IPS-NIHi7 (cell line): ENCODE results near the gene ZSCAN5B.
"Not testable (repeated sequence)": the region's sequence is repeated elsewhere in the genome, so short reads cannot be mapped to it uniquely, and the experiment has no call there.

Experiments
- DNase-seq: peaks from one replicate; pipeline ENCODE4 v3.0.0; 2012; ENCODE audit warnings: mixed read lengths; ENCODE audit errors: extremely low spot score

ZSCAN5B gene

GRCh38 chr19:56176310-56176709 lies 21.3 kb downstream of the ZSCAN5B start:
- not testable (repeated sequence) for DNase-seq

- DNase-seq = not testable (repeated sequence)
Observed at GRCh38 chr19:56175861-56176307, 21.7 kb downstream of the ZSCAN5B start, which contains the start of gene GALP. Gene GALP, plus strand, starts transcription at chr19:56176008. Its CDS starts 1,101 bp downstream, at chr19:56177109.

- no peak for DNase-seq
Observed at GRCh38 chr19:56174550-56174949, 23.0 kb downstream of the ZSCAN5B start.

DNA sequence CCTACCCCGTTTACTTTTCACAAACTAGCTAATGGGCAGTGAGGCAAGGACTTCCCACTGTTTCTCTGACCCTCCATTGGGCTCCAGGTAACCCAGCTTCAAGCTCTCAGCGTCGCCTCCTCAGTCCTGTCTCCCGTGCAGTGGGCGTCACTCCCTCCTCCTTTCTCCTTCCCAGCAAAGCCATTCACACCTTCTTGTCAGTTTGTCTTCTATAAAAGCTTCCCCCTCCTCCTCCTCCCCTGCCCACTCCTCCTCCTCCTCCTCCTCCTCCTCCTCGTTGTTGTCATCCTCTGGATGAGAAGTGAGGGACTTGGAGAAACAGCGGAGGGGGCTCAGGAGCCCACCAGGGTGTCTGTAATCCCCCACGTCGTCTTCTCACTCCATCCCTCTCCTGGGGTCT lies 23.5 kb downstream of the ZSCAN5B start:
- DNase-seq = no peak

GRCh38 chr19:56170261-56170660 lies 27.3 kb downstream of the ZSCAN5B start:
- DNase-seq = no peak

DNA sequence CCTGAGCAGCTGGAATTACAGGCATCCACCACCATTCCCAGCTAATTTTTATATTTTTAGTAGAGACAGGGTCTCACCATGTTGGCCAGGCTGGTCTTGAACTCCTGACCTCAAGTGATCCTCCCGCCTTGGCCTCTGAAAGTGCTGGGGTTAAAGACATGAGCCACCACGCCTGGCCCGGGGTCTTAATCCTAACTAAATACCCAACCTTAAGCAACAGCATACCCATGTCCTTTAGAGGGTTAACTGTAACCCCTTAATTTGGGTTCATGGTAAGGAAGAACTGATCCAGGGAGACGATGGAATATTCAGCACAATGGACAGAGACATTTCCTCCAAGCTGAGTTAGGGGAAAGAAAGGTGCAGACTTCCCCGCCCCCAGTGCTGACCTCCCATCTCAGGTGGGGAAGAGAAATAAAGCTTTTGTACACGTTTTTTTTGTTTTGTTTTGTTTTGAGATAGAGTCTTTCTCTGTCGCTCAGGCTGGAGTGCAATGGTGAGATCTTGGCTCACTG lies 30.5 kb downstream of the ZSCAN5B start:
- DNase-seq = peak; percentile 72

GRCh38 chr19:56163097-56163496 lies 34.5 kb downstream of the ZSCAN5B start:
- DNase-seq = no peak

DNA sequence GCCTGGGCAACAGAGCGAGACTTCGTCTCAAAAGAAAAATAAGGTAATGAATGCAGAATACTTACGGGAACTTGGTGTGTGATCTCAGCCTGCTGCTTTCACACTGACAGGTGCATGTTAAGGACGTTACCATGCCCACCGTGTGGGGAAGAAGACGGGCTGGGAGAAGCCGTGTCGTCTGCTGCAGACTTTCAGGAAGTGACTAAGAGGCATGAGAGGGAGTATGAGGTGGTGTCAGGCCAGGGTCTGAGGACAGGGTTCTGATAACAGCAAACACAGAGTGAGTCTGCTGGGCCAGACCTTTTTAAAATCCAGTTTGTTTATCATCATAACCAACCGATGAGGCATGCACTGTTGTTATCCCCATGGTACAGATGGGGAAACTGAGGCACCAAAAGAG lies 35.3 kb downstream of the ZSCAN5B start:
- DNase-seq = no peak

GRCh38 chr19:56161534-56161933 lies 36.0 kb downstream of the ZSCAN5B start:
- DNase-seq = no peak

GRCh38 chr19:56159622-56160271 lies 37.8 kb downstream of the ZSCAN5B start:
- DNase-seq = no peak

- no peak for DNase-seq
Observed at GRCh38 chr19:56159009-56159559, 38.5 kb downstream of the ZSCAN5B start.

GRCh38 chr19:56158170-56158757 lies 39.3 kb downstream of the ZSCAN5B start:
- DNase-seq = no peak

DNA sequence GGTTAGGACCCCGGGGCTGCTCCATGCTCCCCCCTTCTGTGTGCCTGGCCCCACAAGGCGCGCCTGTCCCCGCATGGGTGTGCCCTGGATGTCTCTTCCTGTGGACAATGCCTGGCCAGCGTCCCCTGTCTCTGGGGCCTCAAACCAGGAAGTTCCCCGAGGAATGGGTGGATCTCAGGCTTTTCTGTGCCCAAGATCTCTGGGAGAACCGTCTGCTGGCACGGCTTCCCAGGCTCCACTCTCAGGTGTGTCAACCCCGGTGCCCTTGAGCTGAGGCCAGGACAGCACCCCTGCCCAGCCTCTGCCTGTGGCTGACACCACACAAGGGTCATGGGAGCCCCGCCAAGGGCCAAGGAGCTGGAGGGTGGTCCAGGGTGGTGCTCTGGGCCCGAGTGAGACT lies 40.8 kb downstream of the ZSCAN5B start:
- DNase-seq = no peak

GRCh38 chr19:56155124-56155687 lies 42.4 kb downstream of the ZSCAN5B start:
- peak; percentile 81 for DNase-seq

- DNase-seq = peak; percentile 85
Observed at GRCh38 chr19:56153507-56153906, 44.1 kb downstream of the ZSCAN5B start.

DNA sequence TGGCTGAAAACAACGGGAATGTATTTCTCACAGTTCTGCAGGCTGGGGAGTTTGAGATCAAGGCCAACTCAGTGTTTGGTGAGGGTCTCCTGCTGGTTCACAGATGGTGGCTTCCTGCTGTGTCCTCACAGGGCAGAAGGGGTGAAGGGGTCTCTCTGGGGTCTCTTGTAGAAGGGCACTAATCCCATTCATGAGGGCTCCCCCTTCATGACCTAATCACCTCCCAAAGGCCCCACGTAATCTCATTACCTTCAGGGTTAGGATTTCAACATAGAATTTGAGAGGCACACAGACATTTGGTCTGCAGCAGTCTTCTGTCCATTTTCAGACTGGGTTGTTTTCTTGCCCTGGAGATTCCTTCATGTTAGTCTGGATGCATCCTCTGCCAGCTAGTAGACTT lies 44.9 kb downstream of the ZSCAN5B start:
- no peak for DNase-seq

DNA sequence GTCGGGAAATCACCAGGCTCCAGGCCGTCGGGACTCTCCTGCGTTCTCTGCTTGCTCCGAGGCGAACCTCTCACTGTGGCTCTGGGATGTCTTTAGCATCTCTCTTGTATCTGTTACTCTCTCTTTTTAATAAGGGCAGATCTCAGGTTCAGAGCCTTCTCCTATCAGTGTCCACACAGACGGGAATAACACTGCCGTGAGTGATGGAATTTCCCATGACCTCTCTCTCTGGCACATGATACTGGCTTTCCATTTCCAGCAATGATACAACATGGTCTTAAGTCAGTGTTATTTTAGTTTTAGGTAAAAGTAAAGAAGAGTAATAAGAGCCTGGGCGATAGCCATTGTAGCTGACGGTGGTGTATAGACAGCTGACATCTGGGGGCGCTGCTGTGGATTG lies 47.2 kb downstream of the ZSCAN5B start:
- no peak for DNase-seq

DNA sequence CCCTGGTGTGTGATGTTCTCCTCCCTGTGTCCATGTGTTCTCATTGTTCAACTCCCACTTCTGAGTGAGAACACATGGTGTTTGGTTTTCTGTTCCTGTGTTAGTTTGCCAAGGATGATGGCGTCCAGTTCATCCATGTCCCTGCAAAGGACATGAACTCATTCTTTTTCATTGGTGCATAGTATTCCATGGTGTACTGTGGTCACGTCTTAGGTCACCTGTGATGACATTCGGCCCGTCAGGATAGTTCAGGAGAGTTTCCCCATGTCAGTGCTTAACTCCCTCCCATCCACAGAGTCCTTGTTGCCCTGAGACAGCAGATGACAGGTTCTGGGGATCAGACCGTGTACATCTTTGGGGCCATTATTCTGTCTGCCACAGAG lies 47.9 kb downstream of the ZSCAN5B start:
- no peak for DNase-seq

- DNase-seq = not testable (repeated sequence)
Observed at GRCh38 chr19:56148955-56149655, 48.5 kb downstream of the ZSCAN5B start.

DNA sequence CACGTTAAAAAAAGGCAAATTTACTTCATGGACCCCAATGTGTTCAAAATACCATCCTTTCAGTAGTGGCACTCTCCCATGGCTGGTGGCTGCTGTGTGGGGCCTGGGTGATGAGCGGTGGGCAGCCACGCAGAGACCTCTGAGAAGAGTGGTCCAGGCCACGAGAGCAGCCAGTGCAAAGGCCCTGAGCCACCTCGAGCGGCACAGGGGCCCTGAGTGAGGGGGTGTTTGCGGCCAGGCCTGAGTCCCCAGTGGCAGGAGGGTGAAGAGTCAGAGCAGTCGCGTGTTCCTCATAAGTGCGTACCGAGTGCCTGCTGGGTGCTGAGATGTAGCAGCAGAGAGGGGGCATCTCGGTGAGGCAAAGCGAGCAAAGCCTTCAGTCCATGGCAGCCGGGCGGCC lies 49.5 kb downstream of the ZSCAN5B start:
- DNase-seq = no peak

DNA sequence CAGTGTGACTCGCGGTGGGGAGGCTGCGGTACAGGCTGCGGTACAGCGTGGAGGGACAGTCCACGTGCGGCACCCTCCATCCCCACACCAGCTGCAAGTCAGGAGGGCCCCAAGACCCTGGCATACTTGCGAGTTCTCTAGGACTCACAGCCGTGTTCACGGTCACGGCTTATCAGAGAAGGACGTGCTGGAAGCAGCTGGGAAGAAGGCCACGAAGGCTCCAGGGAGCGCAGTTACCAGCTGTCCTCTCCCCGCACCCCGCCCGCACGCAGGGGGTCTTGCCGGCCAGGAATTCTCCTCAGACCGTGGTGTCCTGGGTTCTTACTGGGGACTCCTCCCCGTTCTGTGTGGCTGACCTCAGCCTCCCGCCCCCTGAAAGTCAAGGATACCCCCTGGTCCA lies 50.3 kb downstream of the ZSCAN5B start:
- DNase-seq = no peak

- DNase-seq = no peak
Observed at GRCh38 chr19:56146904-56147303, 50.7 kb downstream of the ZSCAN5B start.
